Tibial nerve (tissue), 3 donors: ENCODE measurements around the gene TMEM258.

Experiments used
- POLR2A ChIP-seq, 2 donors: fragments of 450-650 bp; IDR thresholded peaks; one replicate each; pipeline ENCODE4 v1.6.1; 2017; ENCODE audit warnings: antibody characterized with exemption in 2 of 2, mild to moderate bottlenecking in 2 of 2, moderate library complexity in 2 of 2
- TF ChIP-seq, protein P1 (sequence below), 5 experiments: fragments of 200-600 bp in 3 of 5; fragments of 450-650 bp in 2 of 5; sonication (generic) in 3 of 5; IDR thresholded peaks; one replicate each; pipeline ENCODE4 v1.5.1; 2016 to 2019; ENCODE audit warnings: antibody characterized with exemption in 5 of 5, mild to moderate bottlenecking in 3 of 5, moderate library complexity in 2 of 5

DNA sequence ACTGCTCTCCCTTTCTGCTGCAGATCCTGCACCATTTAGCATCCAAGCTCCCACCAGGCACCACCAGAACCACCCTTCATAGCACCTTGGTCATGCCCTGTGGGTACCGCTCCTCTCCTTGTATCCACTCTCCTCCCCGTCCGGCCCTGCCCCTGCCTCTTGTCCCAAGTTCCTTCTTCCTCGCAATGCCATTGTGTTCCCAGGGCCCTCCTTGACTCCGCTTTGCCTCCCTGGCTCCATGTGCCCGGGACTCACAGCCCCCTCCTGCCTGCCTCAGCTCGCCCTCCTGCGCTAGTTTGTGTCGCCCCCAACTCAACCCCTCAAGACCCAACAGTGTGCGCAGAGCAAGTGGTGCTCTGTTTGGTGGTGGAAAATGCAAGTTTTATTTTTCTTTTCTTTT lies 46.5 kb upstream of the TMEM258 start:
- TF ChIP-seq, protein P1, sequence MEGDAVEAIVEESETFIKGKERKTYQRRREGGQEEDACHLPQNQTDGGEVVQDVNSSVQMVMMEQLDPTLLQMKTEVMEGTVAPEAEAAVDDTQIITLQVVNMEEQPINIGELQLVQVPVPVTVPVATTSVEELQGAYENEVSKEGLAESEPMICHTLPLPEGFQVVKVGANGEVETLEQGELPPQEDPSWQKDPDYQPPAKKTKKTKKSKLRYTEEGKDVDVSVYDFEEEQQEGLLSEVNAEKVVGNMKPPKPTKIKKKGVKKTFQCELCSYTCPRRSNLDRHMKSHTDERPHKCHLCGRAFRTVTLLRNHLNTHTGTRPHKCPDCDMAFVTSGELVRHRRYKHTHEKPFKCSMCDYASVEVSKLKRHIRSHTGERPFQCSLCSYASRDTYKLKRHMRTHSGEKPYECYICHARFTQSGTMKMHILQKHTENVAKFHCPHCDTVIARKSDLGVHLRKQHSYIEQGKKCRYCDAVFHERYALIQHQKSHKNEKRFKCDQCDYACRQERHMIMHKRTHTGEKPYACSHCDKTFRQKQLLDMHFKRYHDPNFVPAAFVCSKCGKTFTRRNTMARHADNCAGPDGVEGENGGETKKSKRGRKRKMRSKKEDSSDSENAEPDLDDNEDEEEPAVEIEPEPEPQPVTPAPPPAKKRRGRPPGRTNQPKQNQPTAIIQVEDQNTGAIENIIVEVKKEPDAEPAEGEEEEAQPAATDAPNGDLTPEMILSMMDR (IDR thresholded peaks at IDR 0.05) = no peak
- no peak for TF ChIP-seq POLR2A (IDR thresholded peaks at IDR 0.05)
